Pancreas (tissue), 10 donors: ENCODE data around the gene PPIL3. TPM values are rescaled to one million over a fixed set of nuclear protein-coding genes. Genes with fewer than 3 reads are reported as not detected.

ENCODE experiments used
- ATAC-seq, 4 donors: fragments of 200-7000 bp; cut with Tn5 transposase; one replicate each; pipeline versions ENCODE4 v1.8.0 to v1.9.1; 2020; ENCODE audit warnings: mild to moderate bottlenecking in 4 of 4, moderate library complexity in 4 of 4
- DNase-seq, 6 donors: peaks; one replicate each; pipeline ENCODE4 v3.0.0-alpha.2; 2020
- FAIRE-seq: peaks from 2 replicates; lab custom pipeline; 2012; peaks lifted over from hg19 to GRCh38; lab: Jason Lieb, UNC
- H3K27ac ChIP-seq, 4 donors: fragments of 200-600 bp; sonication (generic); 1 replicate in 3 of 4; 2 replicates in 1 of 4; pipeline versions ENCODE4 v1.5.0 to v1.8.0; 2020
- H3K27me3 ChIP-seq, 4 donors: fragments of 200-600 bp; one replicate each; pipeline ENCODE4 v1.8.0; 2021
- H3K36me3 ChIP-seq, 3 donors: fragments of 200-600 bp; sonication (generic) in 1 of 3; one replicate each; pipeline versions ENCODE4 v1.5.0 to v1.8.0; 2020 to 2021
- H3K4me1 ChIP-seq, 3 donors: fragments of 200-600 bp; one replicate each; pipeline ENCODE4 v1.8.0; 2021
- H3K4me3 ChIP-seq, 4 donors: fragments of 200-600 bp; sonication (generic) in 2 of 4; one replicate each; pipeline versions ENCODE4 v1.5.0 to v1.8.0; 2020 to 2021
- H3K9me3 ChIP-seq, 4 donors: fragments of 200-600 bp; one replicate each; pipeline ENCODE4 v1.8.0; 2021
- CTCF ChIP-seq, 4 donors: fragments of 200-600 bp; sonication (generic) in 3 of 4; IDR thresholded peaks; one replicate each; pipeline versions ENCODE4 v1.5.0 to v1.8.0; 2021; ENCODE audit warnings: antibody characterized with exemption in 4 of 4
- WGBS, 2 donors: extraction: QIAGEN DNeasy Blood & Tissue Kit; methylation state at CpG; one replicate each; pipeline ENCODE4 v1.1.7; 2013; 5-methylcytosine and 5-hydroxymethylcytosine counted together
- intact Hi-C, 3 donors: fragments of 100-400 bp; cut with DNase I; formaldehyde crosslinking; loops; one replicate each; pipeline versions ENCODE4 v1.11.1 to v1.14.2; 2022
- polyA plus RNA-seq, 2 donors: library from polyadenylated mRNA; stranded (reverse); fragments of 200-250 nt; gene quantifications; one replicate each; pipeline ENCODE4 v1.2.3, GENCODE V29; 2013
- total RNA-seq, 6 donors: library from RNA; stranded (reverse); fragmentation: NEBNext Ultra II Directional in 4 of 6; extraction: Animal tissue kit (Norgen Biotek cat#: 25700) in 4 of 6; gene quantifications; one replicate each; pipeline versions ENCODE4 v1.2.1 to v1.2.4, GENCODE V29; 2021 to 2023
- donor health status: healthy with polysubstance abuse.
- donor health status: DM: no; HTN: no; CAD: no; lungs with moderate emphysema.
- donor health status: DM: no; HTN: no; CAD: no.
- donor health status: control.
- donor health status: control.
- donor health status: Bipolar disorder and iron deficiency.
- donor health status: DM: yes; HTN: yes; CAD: no.
- donor health status: DM: no; HTN: no; CAD: no.
- donor health status: DM: no; HTN: no; CAD: no.
- donor health status: DM: yes; HTN: yes; CAD: no.

PPIL3 gene
- total and polyA plus RNA-seq, 8 donors = 7.2 to 21.8 (median 11.8) TPM

GRCh38 chr2:200862532-200863000, 26.3 kb downstream of the PPIL3 start:
- Histone ChIP-seq H3K9me3 (no peaks in the 10 kb centered on the region), H3K27me3 (no peaks in the 10 kb centered on the region), H3K4me3 (peak overlapping the region; percentile 68 to 88 (median 80)), H3K36me3 (peaks cover 0 to 27% (median 18%) of the 10 kb centered on the region in 3 donors), H3K27ac (peak overlapping the region in 3 of 4 donors; percentile 100), H3K4me1 (peaks cover 0 to 36% (median 35%) of the 10 kb centered on the region in 3 donors)
- peak in 3 of 6 donors; percentile 21 to 49 (median 37) for DNase-seq
- peak in 2 of 4 donors; percentile 3 to 5 for ATAC-seq
- intact Hi-C loops = no loop called here
- WGBS, 2 donors = 0 to 1% methylated on average over 13 of the region's 13 CpGs
- TF ChIP-seq CTCF (IDR thresholded peaks at IDR 0.05) = no peak
- FAIRE-seq = no peak

GRCh38 chr2:200861617-200862155, 27.2 kb downstream of the PPIL3 start:
- FAIRE-seq (no peak), ATAC-seq (no peak), DNase-seq (no peak)
- Histone ChIP-seq H3K36me3 (peaks cover 0 to 36% (median 27%) of the 10 kb centered on the region in 3 donors), H3K27me3 (no peaks in the 10 kb centered on the region), H3K4me3 (peak overlapping the region; percentile 68 to 88 (median 80)), H3K9me3 (no peaks in the 10 kb centered on the region), H3K4me1 (peaks cover 0 to 35% (median 35%) of the 10 kb centered on the region in 3 donors), H3K27ac (peak overlapping the region in 2 of 4 donors; percentile 100)
- intact Hi-C loops = no loop called here
- WGBS, 2 donors = 0 to 2% methylated on average over 4 of the region's 4 CpGs
- TF ChIP-seq CTCF (IDR thresholded peaks at IDR 0.05) = no peak

- peak overlapping the region in 2 of 4 donors; percentile 100 for H3K27ac ChIP-seq
- intact Hi-C loops = no loop called here
- H3K9me3 ChIP-seq = no peaks in the 10 kb centered on the region
- ATAC-seq (no peak), FAIRE-seq (no peak), DNase-seq (peak in 1 of 6 donors; percentile 38)
- H3K4me1 ChIP-seq = peaks cover 0 to 34% (median 30%) of the 10 kb centered on the region in 3 donors
- WGBS, 2 donors = 8% methylated on average over 12 of the region's 12 CpGs
- peak overlapping the region in 2 of 4 donors; percentile 85 to 88 for H3K4me3 ChIP-seq
- TF ChIP-seq CTCF (IDR thresholded peaks at IDR 0.05) = no peak
- peaks cover 3 to 50% (median 40%) of the 10 kb centered on the region in 3 donors for H3K36me3 ChIP-seq
- H3K27me3 ChIP-seq = no peaks in the 10 kb centered on the region
Observed at GRCh38 chr2:200860092-200860795, 28.6 kb downstream of the PPIL3 start.

GRCh38 chr2:200856806-200857205, 32.1 kb downstream of the PPIL3 start:
- TF ChIP-seq CTCF (IDR thresholded peaks at IDR 0.05) = no peak
- DNase-seq (no peak), FAIRE-seq (no peak), ATAC-seq (no peak)
- intact Hi-C loops = no loop called here
- H3K4me3 ChIP-seq = no peak overlapping the region
- peaks cover 0 to 31% (median 26%) of the 10 kb centered on the region in 3 donors for H3K4me1 ChIP-seq
- H3K9me3 ChIP-seq = no peaks in the 10 kb centered on the region
- H3K27ac ChIP-seq = no peak overlapping the region
- 81 to 92% methylated on average over 8 of the region's 8 CpGs for WGBS, 2 donors
- H3K27me3 ChIP-seq = no peaks in the 10 kb centered on the region
- peaks cover 5 to 84% (median 71%) of the 10 kb centered on the region in 3 donors for H3K36me3 ChIP-seq
